Right kidney (tissue), 1 donor: ENCODE results near the gene TEKTIP1.

Source experiments
- DNase-seq: peaks from one replicate; pipeline ENCODE4 v3.0.0-alpha.2; 2016

The TEKTIP1 gene

DNA sequence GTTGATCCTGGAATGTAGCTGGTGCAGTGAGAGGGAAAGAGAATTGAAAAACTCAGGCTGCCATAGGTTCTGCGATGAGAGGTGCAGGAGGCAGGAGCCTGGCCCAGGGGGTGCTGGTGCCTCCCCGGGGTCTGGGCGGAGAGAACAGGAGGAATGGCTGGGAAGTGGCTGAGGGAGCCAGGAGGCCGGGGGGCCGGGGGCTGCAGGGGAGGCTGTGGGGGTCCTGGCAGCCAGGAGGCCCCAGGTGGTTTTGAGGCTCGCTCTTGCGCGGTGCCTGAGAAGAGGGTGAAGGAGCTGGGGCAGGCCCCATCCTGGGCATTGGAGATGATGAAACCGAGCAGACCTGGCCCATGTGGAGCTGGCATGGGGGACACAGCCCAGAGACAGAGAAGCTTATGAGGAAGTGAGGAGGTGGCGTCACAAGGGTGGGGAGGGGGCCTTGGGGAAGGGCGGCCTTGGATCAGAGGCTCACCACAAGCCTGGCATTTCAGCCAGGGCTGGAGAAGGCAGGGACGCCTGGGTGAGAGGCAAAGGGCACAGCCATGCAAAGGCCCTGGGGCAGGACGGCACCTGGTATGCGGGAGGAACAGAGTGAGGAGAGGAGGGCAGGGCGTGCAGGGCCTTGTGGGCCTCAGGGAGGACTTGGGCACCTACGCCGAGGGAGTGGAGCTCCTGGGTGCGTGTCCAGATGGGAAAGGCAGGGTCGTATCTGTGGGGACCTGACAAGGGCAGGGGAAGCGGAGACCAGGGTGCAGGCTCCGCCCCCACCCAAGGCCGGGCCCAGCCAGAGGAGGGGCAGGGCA, 1.3 kb upstream of the TEKTIP1 start:
- DNase-seq, result no peak

DNA sequence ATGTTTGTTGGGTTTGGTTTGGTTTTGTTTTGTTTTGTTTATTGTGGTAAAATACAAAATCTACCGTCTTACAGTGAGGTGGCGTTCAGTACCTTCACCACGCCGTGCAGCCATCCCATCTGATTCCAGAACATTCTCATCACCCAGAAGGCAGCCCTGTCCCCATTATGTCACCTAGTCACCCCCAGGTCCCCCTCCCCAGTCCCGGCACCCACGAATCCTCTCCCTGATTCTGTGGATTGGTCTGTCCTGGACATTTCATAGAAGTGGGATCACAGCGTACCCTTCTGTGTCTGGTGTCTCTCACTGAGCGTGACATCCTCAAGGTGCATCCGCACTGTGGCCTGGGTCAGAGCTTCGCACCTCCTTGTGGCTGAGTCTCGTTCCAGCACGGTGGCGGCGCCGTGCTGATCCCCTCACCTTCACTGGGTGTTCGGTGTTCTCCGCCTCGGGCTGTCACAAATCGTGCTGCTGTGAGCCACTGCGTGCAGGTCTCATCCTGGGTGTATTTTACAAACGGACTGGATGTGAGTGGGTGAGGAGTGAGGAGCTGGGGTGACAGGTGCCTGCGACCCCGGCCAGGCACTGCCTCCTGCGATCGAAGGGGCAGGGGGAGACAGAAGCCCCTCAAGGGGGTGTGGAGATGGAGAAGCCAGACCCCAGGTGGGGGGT, 580 bp upstream of the TEKTIP1 start:
- DNase-seq, result no peak

DNA sequence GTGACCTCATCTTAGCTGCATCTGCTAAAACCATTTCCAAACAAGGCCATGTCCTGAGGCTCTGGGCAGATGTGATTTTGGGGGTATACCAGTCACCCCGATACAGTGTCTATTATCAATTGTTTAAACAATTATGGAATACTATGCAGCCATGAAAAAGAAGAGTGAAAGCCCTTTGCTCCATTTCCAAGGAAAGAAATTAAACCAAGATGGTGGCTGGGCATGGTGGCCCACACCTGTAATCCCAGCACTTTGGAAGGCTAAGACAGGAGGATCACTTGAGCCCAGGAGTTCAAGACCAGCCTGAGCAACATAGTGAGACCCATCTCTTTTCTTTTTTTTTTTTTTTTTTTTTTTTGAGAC, 763 bp downstream of the TEKTIP1 start:
- DNase-seq, result no peak

DNA sequence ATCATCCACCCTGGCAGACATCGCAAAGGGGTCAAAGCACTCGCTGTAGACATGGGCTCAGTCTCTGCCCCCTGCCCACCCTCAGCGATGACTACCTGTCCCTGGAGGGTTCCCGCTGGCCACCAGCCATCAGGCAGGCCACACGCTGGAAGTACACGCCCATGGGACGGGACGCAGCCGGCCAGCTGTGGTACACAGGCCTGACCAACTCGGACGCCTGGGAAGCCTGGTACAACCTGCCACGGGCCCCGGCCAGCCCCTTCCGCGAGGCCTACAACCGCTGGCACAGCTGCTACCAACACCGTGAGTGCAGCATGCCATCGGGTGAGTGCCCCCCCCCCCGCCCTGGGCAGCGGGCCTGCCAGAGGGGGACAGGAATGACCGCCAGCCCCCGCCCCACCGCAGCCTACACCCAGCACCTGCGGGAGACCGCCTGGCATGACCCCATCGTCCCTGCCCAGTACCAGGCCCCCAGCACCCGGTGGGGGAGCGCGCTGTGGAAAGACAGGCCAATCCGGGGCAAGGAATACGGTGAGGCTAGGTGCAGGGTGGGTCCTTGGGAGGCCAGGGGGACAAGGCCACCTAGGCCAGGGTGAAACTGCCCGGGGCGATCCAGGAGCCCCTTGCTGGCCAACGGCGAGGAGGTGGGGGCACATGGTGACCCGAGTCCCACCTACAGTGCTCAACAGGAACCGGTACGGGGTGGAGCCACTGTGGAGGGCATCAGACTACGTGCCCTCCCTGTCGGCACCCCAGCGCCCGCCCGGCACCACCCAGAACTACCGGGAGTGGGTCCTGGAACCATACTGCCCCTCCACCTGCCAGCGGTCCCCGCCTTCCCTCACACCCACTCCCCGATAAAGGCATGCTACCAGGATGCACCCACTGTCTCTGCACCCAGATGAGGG, 4.4 kb downstream of the TEKTIP1 start:
- DNase-seq, result no peak

DNA sequence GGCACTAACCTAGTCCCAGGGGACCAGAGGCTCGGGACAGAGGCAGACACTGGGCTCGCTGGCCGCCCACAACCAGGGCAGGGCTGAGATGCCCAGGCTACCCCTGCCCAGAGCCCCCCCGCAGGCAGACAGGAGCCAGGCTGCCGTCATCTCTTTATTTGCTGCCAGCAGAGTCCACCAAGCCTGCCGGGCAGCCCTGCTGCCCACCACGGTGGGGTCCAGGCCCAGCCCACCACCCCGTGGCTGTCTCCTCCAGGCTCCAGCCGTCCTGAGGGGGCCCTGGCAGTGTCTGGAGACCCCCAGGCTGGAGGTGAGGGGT, 5.0 kb downstream of the TEKTIP1 start:
- no peak for DNase-seq

DNA sequence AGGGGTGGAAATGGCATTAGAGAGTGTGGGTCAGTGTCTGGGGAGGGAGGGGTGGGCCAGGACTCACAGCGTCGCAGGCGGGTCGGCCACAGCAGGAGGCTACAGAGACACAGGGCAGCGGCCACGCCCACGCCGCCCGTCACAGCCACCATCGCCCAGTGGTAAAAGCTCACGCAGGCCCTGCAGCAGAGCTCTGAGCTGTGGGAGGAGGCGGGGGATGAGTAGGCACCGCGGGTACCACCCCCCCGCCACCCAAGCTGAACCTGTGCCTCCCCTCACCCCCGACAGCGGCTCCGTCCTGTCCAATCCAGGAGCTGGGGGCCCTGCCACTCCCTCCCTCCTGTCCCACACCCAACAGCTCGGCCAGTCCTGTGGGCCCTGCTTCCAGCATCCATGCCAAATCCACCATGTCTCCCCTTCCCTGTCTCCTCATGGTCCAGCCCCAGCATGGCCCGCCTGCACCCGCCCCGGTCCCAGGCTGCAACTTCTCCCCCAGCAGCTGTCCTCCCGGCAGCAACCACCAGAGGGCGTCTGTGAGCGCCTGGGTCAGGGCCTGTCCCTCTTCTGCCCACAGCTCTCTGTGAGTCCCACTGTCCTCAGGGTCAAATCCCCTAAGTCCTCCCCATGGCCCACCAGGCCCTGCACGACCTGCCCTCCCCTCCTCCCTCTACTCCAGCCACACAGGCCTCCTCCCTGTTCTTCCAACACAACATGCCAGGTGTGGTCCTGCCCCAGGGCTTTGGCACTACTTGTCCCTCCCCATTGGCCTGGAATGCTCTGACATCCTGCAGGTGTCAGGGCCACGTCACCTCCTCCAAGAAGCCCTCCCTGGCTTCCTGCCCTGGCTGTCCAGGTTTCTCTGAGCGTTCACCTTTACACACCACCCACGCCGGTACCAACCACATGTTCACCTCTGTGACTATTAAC, 6.0 kb downstream of the TEKTIP1 start:
- peak; percentile 51 for DNase-seq

DNA sequence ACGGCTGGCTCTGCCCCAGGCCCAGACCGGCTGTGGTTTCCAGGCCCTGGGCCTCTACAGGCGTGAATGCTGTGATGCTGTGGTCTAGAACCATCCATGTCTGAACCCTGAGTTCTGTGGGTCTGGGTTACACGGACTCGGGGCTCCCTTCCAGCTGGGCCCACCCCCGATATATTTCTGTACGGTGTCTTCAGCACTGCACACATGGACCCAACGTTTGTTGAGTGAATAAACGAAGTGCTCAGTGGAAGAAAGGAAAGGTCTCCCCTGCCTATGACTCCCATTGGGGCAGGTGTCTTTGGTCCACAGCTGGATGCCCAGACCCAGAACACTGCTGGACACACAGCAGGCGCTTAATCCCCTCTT, 6.7 kb downstream of the TEKTIP1 start:
- DNase-seq, result no peak

DNA sequence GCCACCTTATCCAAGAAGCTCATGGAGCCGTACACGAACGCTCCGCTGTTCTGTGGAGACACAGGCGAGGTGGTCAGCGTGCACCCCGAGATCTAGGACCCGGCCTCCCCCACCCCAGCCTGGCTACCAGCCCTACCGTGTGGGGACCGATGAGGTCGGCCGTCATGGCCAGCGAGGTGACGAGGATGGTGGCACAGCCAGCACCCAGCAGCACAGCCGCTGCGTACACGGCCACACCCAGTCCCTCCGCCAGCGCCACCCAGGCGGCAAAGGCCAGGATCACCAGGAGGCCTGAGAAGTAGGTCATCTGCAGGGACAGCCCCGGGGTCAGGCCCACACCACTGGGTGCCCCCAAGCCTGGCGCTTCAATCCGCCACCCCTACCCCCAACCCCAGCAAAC, 7.1 kb downstream of the TEKTIP1 start:
- no peak for DNase-seq

DNA sequence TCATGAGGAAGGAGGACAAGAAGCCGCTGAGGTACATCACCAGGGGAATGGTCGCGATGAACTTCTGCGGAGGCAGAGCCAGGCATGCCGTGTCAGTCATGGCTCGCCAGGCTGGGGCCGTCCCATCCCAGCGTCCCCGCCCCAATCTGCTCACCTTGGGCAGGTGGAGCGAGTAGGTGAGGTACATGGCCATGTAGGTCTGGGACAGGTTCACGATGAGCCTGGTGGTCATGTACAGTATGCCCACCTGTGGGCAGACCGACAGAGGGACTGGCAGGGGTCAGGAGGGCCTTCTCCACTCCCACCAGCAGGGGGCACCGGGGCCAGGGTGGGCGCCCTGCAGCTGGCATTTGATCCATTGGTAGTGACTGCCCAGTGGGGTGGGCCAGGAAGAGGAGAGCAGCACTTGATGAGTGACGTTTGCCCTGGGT, 8.3 kb downstream of the TEKTIP1 start:
- no peak for DNase-seq

DNA sequence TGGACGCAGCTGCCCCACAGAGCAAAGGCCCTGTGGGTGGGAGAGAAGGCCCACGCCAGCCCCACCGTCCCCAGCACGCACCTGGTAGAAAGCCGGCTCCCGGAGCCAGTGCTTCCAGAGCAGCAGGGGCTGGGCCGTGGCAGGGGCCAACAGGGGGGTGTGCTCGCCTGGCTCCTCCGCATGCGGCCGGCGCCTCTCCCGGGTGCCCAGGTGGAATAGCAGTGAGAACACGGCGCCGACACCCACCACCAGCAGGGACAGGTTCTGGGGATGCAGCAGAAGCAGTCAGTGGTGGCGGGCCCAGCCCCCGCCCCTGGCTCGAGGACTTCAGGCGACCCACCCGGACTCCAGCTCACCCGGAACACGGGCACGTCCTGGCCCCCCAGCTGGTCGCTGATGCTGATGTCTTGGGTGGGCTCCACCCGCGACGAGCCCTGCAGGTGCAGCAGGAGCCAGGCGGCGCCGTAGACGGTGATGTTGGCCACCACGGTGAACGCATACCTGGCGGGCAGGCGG, 8.9 kb downstream of the TEKTIP1 start:
- no peak for DNase-seq

DNA sequence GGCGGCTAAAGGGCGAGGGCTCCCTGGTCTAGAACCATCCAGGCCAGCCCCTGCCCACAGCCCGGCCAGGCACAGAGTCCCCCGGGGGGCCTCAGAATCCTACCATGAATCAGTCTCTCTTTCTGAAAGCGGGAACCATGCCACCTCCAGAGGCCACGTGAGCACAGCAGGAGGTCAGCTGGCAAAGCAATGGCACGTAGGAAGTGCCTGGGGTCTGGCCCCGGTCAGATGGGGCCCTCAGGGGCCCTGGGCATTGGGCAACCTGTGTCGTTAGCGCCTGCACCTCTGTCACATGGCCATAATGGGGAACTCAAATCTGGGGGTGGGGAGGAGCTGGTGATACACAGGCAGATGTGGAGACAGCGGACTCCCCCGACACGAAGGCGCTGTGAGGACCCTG, 9.6 kb downstream of the TEKTIP1 start:
- no peak for DNase-seq

DNA sequence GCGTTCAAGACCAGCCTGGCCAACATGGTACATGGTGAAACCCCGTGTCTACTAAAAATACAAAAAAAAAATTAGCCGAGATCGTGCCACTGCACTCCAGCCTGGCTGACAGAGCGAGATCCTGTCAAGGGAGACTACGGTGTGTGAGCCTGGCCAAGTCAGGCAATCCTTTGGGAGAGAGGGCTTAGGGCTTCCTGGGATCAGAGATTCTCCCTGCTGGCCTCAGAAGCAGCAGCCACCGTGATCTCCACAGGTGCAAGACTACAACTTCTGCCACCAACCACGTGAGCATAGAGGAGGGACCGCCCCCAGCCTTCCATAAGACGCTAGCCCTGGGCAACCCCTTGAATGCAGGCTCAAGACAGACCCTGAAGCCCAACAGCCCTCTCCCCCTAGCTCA, 10.8 kb downstream of the TEKTIP1 start:
- no peak for DNase-seq

DNA sequence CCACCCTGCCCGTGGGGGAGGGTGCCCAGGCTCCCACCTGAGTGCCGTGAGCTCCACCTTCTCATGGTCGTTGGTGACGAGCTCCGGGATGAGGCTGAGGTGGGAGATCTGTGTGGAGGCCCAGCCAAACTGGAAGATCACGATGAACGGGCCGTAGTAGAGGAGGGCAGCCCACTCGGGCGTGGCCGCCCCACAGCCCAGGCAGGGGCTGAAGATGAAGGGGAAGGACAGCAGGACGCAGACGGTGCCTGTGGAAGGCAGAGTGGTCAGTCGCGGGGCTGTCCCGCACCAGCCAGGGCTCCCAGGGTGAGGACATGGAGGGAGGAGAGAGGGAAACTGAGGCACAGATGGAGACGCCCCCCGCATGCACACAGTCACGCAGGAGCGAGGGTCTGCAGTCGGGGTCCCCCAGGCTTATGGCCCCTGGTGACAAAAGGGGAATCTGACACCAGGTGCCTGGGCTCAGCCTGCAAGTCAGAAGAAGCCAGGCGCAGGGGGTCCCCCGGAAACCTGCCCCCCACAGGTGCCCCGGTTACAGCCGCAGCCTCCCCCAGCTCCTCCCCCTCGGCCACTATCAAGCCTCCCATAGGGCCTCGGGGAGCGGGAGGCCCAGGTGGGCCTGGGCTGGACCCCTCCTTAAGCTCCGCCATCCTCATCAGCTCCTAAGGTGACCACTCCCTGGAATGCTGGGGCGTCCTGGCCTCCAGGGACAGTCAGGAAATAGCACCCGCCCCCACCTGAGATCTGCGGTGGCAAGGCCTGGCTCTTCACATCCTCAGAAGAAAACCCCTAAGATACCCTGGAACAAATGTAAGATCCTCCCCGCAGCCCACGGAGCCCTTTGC, 12.2 kb downstream of the TEKTIP1 start:
- DNase-seq, result no peak

DNA sequence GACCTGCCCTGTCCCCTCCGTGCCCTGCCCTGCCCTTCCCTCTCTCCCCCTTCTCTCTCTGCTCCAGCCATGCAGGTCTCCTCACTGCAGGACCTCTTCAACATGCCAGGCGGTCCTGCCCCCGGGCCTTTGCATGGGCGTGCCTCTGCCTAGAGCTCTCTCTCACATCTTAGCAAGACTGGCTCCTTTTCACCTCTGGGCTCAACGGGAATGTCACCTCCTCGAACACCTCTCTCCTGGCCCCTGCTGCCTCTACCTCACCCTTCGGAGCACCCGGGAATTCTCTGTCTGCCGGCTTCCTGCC, 12.8 kb downstream of the TEKTIP1 start:
- DNase-seq, result no peak

DNA sequence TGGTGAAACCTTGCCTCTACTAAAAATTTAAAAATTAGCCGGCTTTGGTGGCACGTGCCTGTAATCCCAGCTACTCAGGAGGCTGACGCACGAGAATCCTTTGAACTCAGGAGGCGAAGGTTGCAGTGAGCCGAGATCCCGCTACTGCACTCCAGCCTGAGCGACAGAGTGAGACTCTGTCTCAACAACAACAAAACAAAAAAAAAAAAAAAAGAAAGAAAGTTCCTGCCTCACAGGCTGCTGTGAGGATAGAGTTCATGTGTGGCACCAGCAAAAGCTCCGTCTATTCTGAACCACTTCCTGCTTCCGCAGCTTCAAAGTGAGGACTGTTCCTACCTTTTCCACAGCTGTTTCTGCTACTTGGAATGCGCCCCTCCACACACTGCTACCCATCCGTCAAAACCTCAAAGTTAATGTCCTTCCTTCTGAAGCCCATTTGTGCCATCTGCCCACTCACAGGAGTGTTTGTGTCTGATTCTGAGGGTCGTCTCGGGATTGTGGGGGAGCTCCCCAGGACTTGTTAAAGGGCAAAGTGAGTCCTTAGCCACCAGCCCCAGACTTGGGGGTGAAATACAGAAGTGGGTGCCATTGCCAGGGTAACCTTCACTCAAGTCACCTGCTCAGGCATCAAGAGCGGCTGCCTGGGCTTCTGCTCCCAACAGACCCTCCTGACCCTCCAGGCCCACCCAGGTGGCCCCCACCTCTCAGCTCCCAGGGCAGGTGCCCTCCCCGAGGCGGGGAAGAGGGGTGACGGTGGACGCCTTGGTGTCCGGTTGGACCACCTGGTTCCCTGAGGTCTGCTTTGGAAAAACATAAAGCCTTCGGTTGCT, 15.5 kb downstream of the TEKTIP1 start:
- DNase-seq, result no peak

DNA sequence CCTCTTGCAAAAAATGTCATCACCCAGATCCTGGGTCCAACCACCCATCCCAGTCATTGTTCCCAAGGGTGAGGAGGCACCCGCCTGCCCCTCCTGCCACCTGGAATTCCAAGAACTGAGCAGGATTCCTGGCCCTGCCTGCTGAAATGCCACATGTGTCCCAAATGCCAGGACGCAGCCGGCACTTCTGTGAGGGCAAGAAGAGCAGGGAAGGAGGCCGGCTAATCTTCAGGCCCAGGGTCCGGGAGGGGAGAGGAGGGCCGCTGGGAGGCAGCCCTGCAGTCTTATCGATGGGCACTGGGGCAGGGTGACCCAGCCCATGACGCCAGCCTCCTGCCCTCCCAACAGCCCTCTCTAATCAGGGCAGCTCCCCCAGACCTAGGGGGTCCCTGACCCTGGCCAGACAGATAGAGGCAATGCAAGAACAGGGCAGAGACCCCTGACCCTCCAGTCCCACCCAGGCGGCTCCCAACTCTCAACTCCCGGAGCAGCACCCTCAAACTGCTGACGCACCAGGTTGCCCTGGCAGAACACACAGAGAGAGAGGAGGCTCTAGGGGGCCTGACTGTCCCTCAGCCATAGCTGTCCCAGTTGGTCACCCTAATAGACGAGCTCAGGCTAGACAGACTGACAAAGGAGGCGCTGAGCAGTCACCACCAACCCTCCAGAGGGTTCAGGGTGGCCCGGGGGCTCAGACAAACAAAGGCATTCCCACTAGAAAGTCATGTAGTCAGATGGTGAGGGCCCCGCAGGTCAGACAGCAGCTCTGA, 16.9 kb downstream of the TEKTIP1 start:
- no peak for DNase-seq

DNA sequence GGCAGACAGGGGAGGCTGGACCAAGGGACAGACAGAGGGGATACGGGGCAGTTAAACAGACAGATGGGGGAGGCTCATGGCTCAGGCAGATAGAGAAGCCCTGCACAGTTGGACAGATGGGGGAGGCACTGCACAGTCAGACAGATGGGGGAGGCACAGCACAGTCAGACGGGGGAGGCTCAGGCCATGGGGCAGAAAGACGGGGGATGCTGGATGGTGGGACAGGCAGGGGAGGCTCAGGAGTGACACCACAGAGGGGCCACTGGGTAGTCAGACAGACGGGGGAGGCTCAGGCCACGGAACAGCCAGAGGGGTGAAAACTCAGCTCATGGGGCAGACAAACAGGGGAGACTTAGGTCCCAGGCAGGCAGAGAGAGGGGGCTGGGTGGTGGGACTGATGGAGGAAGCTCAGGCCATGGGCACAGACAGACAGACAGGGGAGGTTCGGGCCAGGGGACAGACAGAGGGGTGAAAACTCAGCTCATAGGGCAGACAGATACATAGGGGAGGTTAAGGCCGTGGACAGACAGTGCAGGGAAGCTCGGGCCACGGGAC, 17.5 kb downstream of the TEKTIP1 start:
- no peak for DNase-seq

DNA sequence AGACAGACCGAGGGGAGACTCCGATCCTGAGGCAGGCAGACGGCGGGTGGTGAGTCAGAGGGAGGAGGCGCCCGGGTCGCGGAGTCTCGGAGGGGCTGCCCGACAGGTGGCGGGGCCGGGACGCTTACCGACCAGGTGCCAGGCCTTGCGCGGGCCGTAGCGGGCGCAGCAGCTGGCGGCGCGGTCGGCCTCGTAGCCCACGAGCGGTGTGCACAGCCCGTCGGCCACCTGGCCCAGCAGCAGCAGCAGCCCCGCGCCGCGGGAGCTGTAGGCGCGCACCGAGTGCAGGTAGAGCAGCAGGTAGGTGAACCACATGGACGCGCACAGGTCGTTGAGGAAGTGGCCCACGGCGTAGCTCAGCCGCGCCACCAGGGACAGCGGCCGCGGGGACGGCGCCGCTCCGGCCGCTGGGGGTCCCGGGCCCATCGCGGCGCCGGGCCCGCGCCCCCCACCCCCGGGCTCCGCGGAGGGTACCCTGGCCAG, 18.0 kb downstream of the TEKTIP1 start:
- peak; percentile 71 for DNase-seq
